H9 (cell line): ENCODE data around the gene TP53. TPM values are rescaled to one million over a fixed set of nuclear protein-coding genes. Genes with fewer than 3 reads are reported as not detected.

Experiments
- DNase-seq: peaks from one replicate; pipeline ENCODE4 v3.0.0-alpha.2; 2017
- H2AFZ ChIP-seq: one replicate; pipeline ENCODE4 v1.6.1; 2013; ENCODE audit warnings: mild to moderate bottlenecking, low read length, control low read depth, moderate library complexity
- H2AK5ac ChIP-seq: 2 replicates; pipeline ENCODE4 v1.6.1; 2013; ENCODE audit warnings: low read length, control low read depth, mixed read lengths; ENCODE audit not compliant: insufficient read length
- H2BK120ac ChIP-seq: one replicate; pipeline ENCODE4 v1.6.1; 2013; ENCODE audit warnings: low read depth, mild to moderate bottlenecking, low read length, control low read depth, inconsistent platforms; ENCODE audit not compliant: poor library complexity, severe bottlenecking
- H2BK12ac ChIP-seq: 2 replicates; pipeline ENCODE4 v1.6.1; 2013; ENCODE audit warnings: low read length, control low read depth, mixed read lengths, low read depth; ENCODE audit not compliant: insufficient read length
- H2BK15ac ChIP-seq: 2 replicates; pipeline ENCODE4 v1.6.1; 2013; ENCODE audit warnings: low read depth, low read length, control low read depth
- H2BK20ac ChIP-seq: one replicate; pipeline ENCODE4 v1.6.1; 2013; ENCODE audit warnings: low read depth, mild to moderate bottlenecking, low read length, control low read depth, inconsistent platforms; ENCODE audit not compliant: poor library complexity, severe bottlenecking
- H2BK5ac ChIP-seq: 2 replicates; pipeline ENCODE4 v1.6.1; 2013; ENCODE audit warnings: low read length, control low read depth, mixed read lengths; ENCODE audit not compliant: insufficient read length
- H3K14ac ChIP-seq: 2 replicates; pipeline ENCODE4 v1.6.1; 2013; ENCODE audit warnings: low read length, control low read depth; ENCODE audit not compliant: insufficient read depth
- H3K18ac ChIP-seq: 2 replicates; pipeline ENCODE4 v1.6.1; 2013; ENCODE audit warnings: low read depth, mild to moderate bottlenecking, mixed read lengths, low read length, control low read depth; ENCODE audit not compliant: insufficient read length
- H3K23ac ChIP-seq: 2 replicates; pipeline ENCODE4 v1.6.1; 2013; ENCODE audit warnings: low read length, control low read depth, mixed read lengths, low read depth; ENCODE audit not compliant: insufficient read length
- H3K23me2 ChIP-seq: 2 replicates; pipeline ENCODE4 v1.6.1; 2013; ENCODE audit warnings: low read depth, mild to moderate bottlenecking, mixed read lengths, low read length, control low read depth; ENCODE audit not compliant: insufficient read length, poor library complexity, severe bottlenecking
- H3K27ac ChIP-seq: 2 replicates; pipeline ENCODE4 v1.5.1; 2013; ENCODE audit warnings: low read length, control low read depth, mixed read lengths, low read depth; ENCODE audit not compliant: insufficient read length
- H3K27me3 ChIP-seq: 2 replicates; pipeline ENCODE4 v1.6.1; 2013; ENCODE audit warnings: low read length, control low read depth, inconsistent platforms; ENCODE audit not compliant: insufficient read depth
- H3K4ac ChIP-seq: 2 replicates; pipeline ENCODE4 v1.6.1; 2013; ENCODE audit warnings: low read depth, mild to moderate bottlenecking, control low read depth, inconsistent platforms, low read length, moderate library complexity
- H3K4me1 ChIP-seq: 2 replicates; pipeline ENCODE4 v1.6.1; 2013; ENCODE audit warnings: low read length, control low read depth, inconsistent platforms; ENCODE audit not compliant: insufficient read depth
- H3K4me2 ChIP-seq: 2 replicates; pipeline ENCODE4 v1.6.1; 2013; ENCODE audit warnings: low read length, control low read depth, mixed read lengths; ENCODE audit not compliant: insufficient read length, insufficient read depth
- H3K56ac ChIP-seq: 2 replicates; pipeline ENCODE4 v1.6.1; 2013; ENCODE audit warnings: low read depth, mild to moderate bottlenecking, mixed read lengths, low read length, control low read depth; ENCODE audit not compliant: insufficient read length
- H3K79me1 ChIP-seq: 2 replicates; pipeline ENCODE4 v1.6.1; 2013; ENCODE audit warnings: low read depth, mild to moderate bottlenecking, moderate library complexity, low read length, control low read depth, inconsistent platforms; ENCODE audit not compliant: insufficient read depth, poor library complexity, severe bottlenecking
- H3K79me2 ChIP-seq: 2 replicates; pipeline ENCODE4 v1.6.1; 2013; ENCODE audit warnings: low read length, control low read depth, inconsistent platforms; ENCODE audit not compliant: insufficient read depth
- H3K9ac ChIP-seq: 2 replicates; pipeline ENCODE4 v1.6.1; 2013; ENCODE audit warnings: low read length, control low read depth, mixed read lengths; ENCODE audit not compliant: insufficient read length; ENCODE audit errors: extremely low read depth
- H3K9me3 ChIP-seq: one replicate; pipeline ENCODE4 v1.6.1; 2013; ENCODE audit warnings: low read depth, low read length, inconsistent platforms; ENCODE audit not compliant: control insufficient read depth
- H3T11ph ChIP-seq: one replicate; pipeline ENCODE4 v1.6.1; 2013; ENCODE audit warnings: mild to moderate bottlenecking, low read length, control low read depth, inconsistent platforms
- H4K20me1 ChIP-seq: one replicate; pipeline ENCODE4 v1.6.1; 2013; ENCODE audit not compliant: control insufficient read depth, insufficient read length, insufficient read depth
- H4K5ac ChIP-seq: 2 replicates; pipeline ENCODE4 v1.6.1; 2013; ENCODE audit warnings: low read depth, mild to moderate bottlenecking, mixed read lengths, low read length, control low read depth; ENCODE audit not compliant: insufficient read length
- H4K8ac ChIP-seq: replicated peaks from 2 replicates; pipeline ENCODE4 v1.6.1; 2013; ENCODE audit warnings: low read length, control low read depth, mixed read lengths, low read depth; ENCODE audit not compliant: insufficient read length
- H4K91ac ChIP-seq: 2 replicates; pipeline ENCODE4 v1.6.1; 2013; ENCODE audit warnings: low read depth, mild to moderate bottlenecking, moderate library complexity, mixed read lengths, low read length, control low read depth; ENCODE audit not compliant: insufficient read length
- H3K27ac Mint-ChIP-seq, 3 experiments: 2 replicates in 2 of 3; 3 replicates in 1 of 3; pipeline ENCODE4 v1.8.0; 2020 to 2021; ENCODE audit warnings: mixed read lengths in 3 of 3, mild to moderate bottlenecking in 1 of 3, moderate library complexity in 1 of 3
- H3K27me3 Mint-ChIP-seq: 2 replicates; pipeline ENCODE4 v1.8.0; 2021; ENCODE audit warnings: low read depth, mild to moderate bottlenecking, moderate library complexity, mixed read lengths
- H3K36me3 Mint-ChIP-seq, 3 experiments: 2 replicates in 2 of 3; 3 replicates in 1 of 3; pipeline ENCODE4 v1.8.0; 2020 to 2021; ENCODE audit warnings: low read depth in 3 of 3, mixed read lengths in 3 of 3; ENCODE audit not compliant: insufficient read depth in 1 of 3
- H3K4me1 Mint-ChIP-seq, 2 experiments: 2 replicates each; pipeline ENCODE4 v1.8.0; 2020; ENCODE audit warnings: mixed read lengths in 2 of 2
- H3K4me3 Mint-ChIP-seq, 2 experiments: 2 replicates in 1 of 2; 3 replicates in 1 of 2; pipeline ENCODE4 v1.8.0; 2020 to 2021; ENCODE audit warnings: mild to moderate bottlenecking in 2 of 2, mixed read lengths in 2 of 2, moderate library complexity in 1 of 2
- H3K9me3 Mint-ChIP-seq, 2 experiments: 2 replicates in 1 of 2; 3 replicates in 1 of 2; pipeline ENCODE4 v1.8.0; 2020; ENCODE audit warnings: mild to moderate bottlenecking in 2 of 2, mixed read lengths in 2 of 2, moderate library complexity in 1 of 2
- WGBS: extraction: QIAGEN DNeasy Blood & Tissue Kit; methylation state at CpG from one replicate; pipeline ENCODE4 v1.1.7; 2013; ENCODE audit warnings: missing lambda C conversion rate, low lambda C conversion rate, mixed read lengths; ENCODE audit not compliant: insufficient read length; ENCODE audit errors: extremely low coverage; 5-methylcytosine and 5-hydroxymethylcytosine counted together
- total RNA-seq: library from RNA; stranded (reverse); gene quantifications from 2 replicates; pipeline ENCODE4 v1.2.1, GENCODE V29; 2021
- TF ChIP-seq, protein P1 (sequence below): fragments of 200-600 bp; sonication (generic); conservative IDR thresholded peaks from 3 replicates; pipeline ENCODE4 v1.8.0; 2021; ENCODE audit warnings: antibody characterized with exemption, mild to moderate bottlenecking

The TP53 gene
- total RNA-seq, 1 experiment from 2014 or later = 163 TPM

DNA sequence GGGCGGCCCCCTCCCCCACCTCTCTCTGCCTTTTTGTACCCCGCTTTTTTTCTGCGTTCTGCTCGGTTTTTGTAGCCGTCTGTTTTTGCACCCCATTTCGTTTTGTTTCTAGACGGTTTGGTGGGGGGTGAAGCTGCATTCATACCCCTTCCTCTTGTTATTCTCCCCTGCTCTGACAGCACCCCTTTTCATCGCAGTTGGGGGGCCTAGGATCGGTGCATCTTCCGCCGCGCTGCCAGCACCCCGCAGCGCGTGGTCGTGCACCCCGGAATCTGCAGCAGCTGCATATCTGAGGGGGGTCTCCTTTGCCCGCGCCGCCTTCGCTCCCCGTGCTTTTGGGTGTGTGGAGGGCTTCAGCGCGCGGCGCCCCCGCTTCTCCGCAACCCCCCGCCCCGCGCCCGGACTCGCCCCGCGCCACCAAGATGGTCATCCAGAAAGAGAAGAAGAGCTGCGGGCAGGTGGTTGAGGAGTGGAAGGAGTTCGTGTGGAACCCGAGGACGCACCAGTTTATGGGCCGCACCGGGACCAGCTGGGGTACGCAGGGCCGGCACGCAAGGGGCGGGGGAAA, 36.1 kb downstream of the TP53 start:
- DNase-seq = peak; percentile 38
- no peak overlapping the region for H2BK120ac ChIP-seq
- peaks cover 69% of the 10 kb centered on the region for H3K27me3 Mint-ChIP-seq

More for the DNA sequence above, 36.1 kb downstream of the TP53 start:
- no peaks in the 10 kb centered on the region for H3K9me3 ChIP-seq
- H3K4me1 Mint-ChIP-seq = peaks cover 26 to 43% of the 10 kb centered on the region in 2 experiments
- peaks cover 0 to 3% of the 10 kb centered on the region in 2 experiments; a peak in 2 of 5 replicates for H3K9me3 Mint-ChIP-seq
- H2BK20ac ChIP-seq = no peak overlapping the region
- H3K23me2 ChIP-seq = peaks cover 14% of the 10 kb centered on the region
- H3K14ac ChIP-seq = no peak overlapping the region
- H3K4me3 Mint-ChIP-seq = peak overlapping the region; percentile 69 to 91
- H2BK15ac ChIP-seq = no peak overlapping the region
- no peaks in the 10 kb centered on the region for H3K79me1 ChIP-seq
- no peak overlapping the region for H3K9ac ChIP-seq
- no peak overlapping the region for H2AFZ ChIP-seq
- H3K27ac Mint-ChIP-seq = peak overlapping the region in 1 of 3 experiments; percentile 89; a peak in 1 of 7 replicates
- no peak overlapping the region for H3K56ac ChIP-seq
- no peaks in the 10 kb centered on the region; the same call in 1 of the 2 replicates for H3K4me1 ChIP-seq
- H4K5ac ChIP-seq = no peak overlapping the region
- H3K4ac ChIP-seq = no peak overlapping the region
- H3K4me2 ChIP-seq = peak overlapping the region; percentile 82
- H3K79me2 ChIP-seq = no peaks in the 10 kb centered on the region
- TF ChIP-seq, protein P1, sequence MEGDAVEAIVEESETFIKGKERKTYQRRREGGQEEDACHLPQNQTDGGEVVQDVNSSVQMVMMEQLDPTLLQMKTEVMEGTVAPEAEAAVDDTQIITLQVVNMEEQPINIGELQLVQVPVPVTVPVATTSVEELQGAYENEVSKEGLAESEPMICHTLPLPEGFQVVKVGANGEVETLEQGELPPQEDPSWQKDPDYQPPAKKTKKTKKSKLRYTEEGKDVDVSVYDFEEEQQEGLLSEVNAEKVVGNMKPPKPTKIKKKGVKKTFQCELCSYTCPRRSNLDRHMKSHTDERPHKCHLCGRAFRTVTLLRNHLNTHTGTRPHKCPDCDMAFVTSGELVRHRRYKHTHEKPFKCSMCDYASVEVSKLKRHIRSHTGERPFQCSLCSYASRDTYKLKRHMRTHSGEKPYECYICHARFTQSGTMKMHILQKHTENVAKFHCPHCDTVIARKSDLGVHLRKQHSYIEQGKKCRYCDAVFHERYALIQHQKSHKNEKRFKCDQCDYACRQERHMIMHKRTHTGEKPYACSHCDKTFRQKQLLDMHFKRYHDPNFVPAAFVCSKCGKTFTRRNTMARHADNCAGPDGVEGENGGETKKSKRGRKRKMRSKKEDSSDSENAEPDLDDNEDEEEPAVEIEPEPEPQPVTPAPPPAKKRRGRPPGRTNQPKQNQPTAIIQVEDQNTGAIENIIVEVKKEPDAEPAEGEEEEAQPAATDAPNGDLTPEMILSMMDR = no peak
- no peak overlapping the region for H4K8ac ChIP-seq
- no peak overlapping the region for H2BK12ac ChIP-seq
- no peak overlapping the region for H3K23ac ChIP-seq
- no peak overlapping the region for H2BK5ac ChIP-seq
- no peak overlapping the region for H3K18ac ChIP-seq
- no peak overlapping the region for H3K27ac ChIP-seq
- H2AK5ac ChIP-seq = no peak overlapping the region
- no peak overlapping the region for H3T11ph ChIP-seq
- no peak overlapping the region for H4K91ac ChIP-seq
- peaks cover 4 to 25% (median 10%) of the 10 kb centered on the region in 3 experiments; a peak in 6 of 7 replicates for H3K36me3 Mint-ChIP-seq
- H4K20me1 ChIP-seq = no peaks in the 10 kb centered on the region
- H3K27me3 ChIP-seq = peaks cover 5% of the 10 kb centered on the region
- WGBS = no CpG with 5 or more reads among the region's 45 CpGs
